T-helper 2 cell (primary cell): Measurements from ENCODE around the gene SLC6A20.

Experiments used
- DNase-seq, 5 experiments: peaks; one replicate each; pipeline versions ENCODE4 v3.0.0 to v3.0.0-alpha.2; 2012 to 2022

The SLC6A20 gene

GRCh38 chr3:45799586-45799985 is 3.2 kb upstream of the SLC6A20 start:
- no peak for DNase-seq

GRCh38 chr3:45798034-45798433 is 1.7 kb upstream of the SLC6A20 start:
- DNase-seq, result no peak

- no peak for DNase-seq
Observed at GRCh38 chr3:45796902-45797637, 734 bp upstream of the SLC6A20 start.

GRCh38 chr3:45795509-45795881 is 841 bp downstream of the SLC6A20 start:
- no peak for DNase-seq

- DNase-seq, result no peak
Observed at GRCh38 chr3:45794660-45795059, 1.7 kb downstream of the SLC6A20 start.

- no peak for DNase-seq
Observed at GRCh38 chr3:45794177-45794560, 2.2 kb downstream of the SLC6A20 start.

GRCh38 chr3:45793482-45794176 is 2.7 kb downstream of the SLC6A20 start:
- no peak for DNase-seq

- no peak for DNase-seq
Observed at GRCh38 chr3:45792516-45793172, 3.7 kb downstream of the SLC6A20 start.

- no peak for DNase-seq
Observed at GRCh38 chr3:45792036-45792435, 4.3 kb downstream of the SLC6A20 start.

- no peak for DNase-seq
Observed at GRCh38 chr3:45790596-45790995, 5.7 kb downstream of the SLC6A20 start.

GRCh38 chr3:45789235-45789812 is 7.0 kb downstream of the SLC6A20 start:
- DNase-seq, result no peak

GRCh38 chr3:45787551-45787950 is 8.8 kb downstream of the SLC6A20 start:
- DNase-seq, result no peak

GRCh38 chr3:45786801-45787495 is 9.4 kb downstream of the SLC6A20 start:
- DNase-seq, result no peak

GRCh38 chr3:45785605-45786150 is 10.7 kb downstream of the SLC6A20 start:
- DNase-seq, result no peak

GRCh38 chr3:45783667-45784066 is 12.7 kb downstream of the SLC6A20 start:
- DNase-seq, result no peak

GRCh38 chr3:45782381-45782780 is 14.0 kb downstream of the SLC6A20 start:
- DNase-seq, result no peak

GRCh38 chr3:45781841-45782240 is 14.5 kb downstream of the SLC6A20 start:
- no peak for DNase-seq

GRCh38 chr3:45781271-45781670 is 15.1 kb downstream of the SLC6A20 start:
- no peak for DNase-seq

- DNase-seq, result no peak
Observed at GRCh38 chr3:45779746-45780735, 16.3 kb downstream of the SLC6A20 start.

- DNase-seq, result no peak
Observed at GRCh38 chr3:45778761-45779201, 17.6 kb downstream of the SLC6A20 start.

- no peak for DNase-seq
Observed at GRCh38 chr3:45777746-45778386, 18.5 kb downstream of the SLC6A20 start.
